MCF 10A (cell line): Measurements from ENCODE around the gene ATP10B. TPM values are rescaled to one million over a fixed set of nuclear protein-coding genes. Genes with fewer than 3 reads are reported as not detected.

Experiments
- BruUV-seq: library from RNA; stranded (reverse); fragments of 400-500 nt; replicated peaks from 2 replicates; lab custom pipeline; 2021; lab: Mats Ljungman, UMichigan
- CTCF ChIA-PET: fragments of 300-600 bp; sonication (Branson Sonifier 250); formaldehyde crosslinking; extraction: SDS; loops from one replicate; lab custom pipeline; 2021; ENCODE audit warnings: antibody characterized with exemption, inconsistent platforms; lab: Yijun Ruan, JAX
- POLR2A ChIA-PET: fragments of 300-600, 350-650 bp; sonication (Branson Sonifier 250); formaldehyde crosslinking; extraction: SDS; loops from one replicate; lab custom pipeline; 2020; ENCODE audit warnings: antibody characterized with exemption, inconsistent platforms; lab: Yijun Ruan, JAX
- DNase-seq: peaks from one replicate; pipeline ENCODE4 v3.0.0-alpha.2; 2018; ENCODE audit not compliant: unreplicated experiment
- H3K27ac Mint-ChIP-seq: one replicate; pipeline ENCODE4 v1.8.0; 2022; ENCODE audit warnings: mild to moderate bottlenecking, low read depth, mixed read lengths; ENCODE audit not compliant: unreplicated experiment
- H3K27me3 Mint-ChIP-seq: one replicate; pipeline ENCODE4 v1.8.0; 2022; ENCODE audit warnings: mixed read lengths; ENCODE audit not compliant: insufficient read depth, unreplicated experiment
- H3K36me3 Mint-ChIP-seq: one replicate; pipeline ENCODE4 v1.8.0; 2022; ENCODE audit warnings: mild to moderate bottlenecking, moderate library complexity, mixed read lengths; ENCODE audit not compliant: insufficient read depth, unreplicated experiment
- H3K4me1 Mint-ChIP-seq: one replicate; pipeline ENCODE4 v1.8.0; 2022; ENCODE audit warnings: mixed read lengths; ENCODE audit not compliant: insufficient read depth, unreplicated experiment
- H3K4me3 Mint-ChIP-seq: one replicate; pipeline ENCODE4 v1.8.0; 2022; ENCODE audit warnings: mild to moderate bottlenecking, moderate library complexity, mixed read lengths; ENCODE audit not compliant: unreplicated experiment
- H3K9me3 Mint-ChIP-seq: one replicate; pipeline ENCODE4 v1.8.0; 2022; ENCODE audit warnings: mixed read lengths; ENCODE audit not compliant: unreplicated experiment
- intact Hi-C: fragments of 100-400 bp; cut with micrococcal nuclease; formaldehyde crosslinking; loops from 2 replicates; pipeline ENCODE4 v1.14.1; 2022
- total RNA-seq: library from RNA; stranded (reverse); gene quantifications from 2 replicates; pipeline ENCODE4 v1.2.3, GENCODE V29; 2022
- TF ChIP-seq, protein P1 (sequence below): fragments of 200-600 bp; IDR thresholded peaks from one replicate; pipeline ENCODE4 v1.8.0; 2022; ENCODE audit warnings: antibody characterized with exemption, mild to moderate bottlenecking; ENCODE audit not compliant: unreplicated experiment

Gene ATP10B
- total RNA-seq, 1 experiment from 2014 or later: not detected

DNA sequence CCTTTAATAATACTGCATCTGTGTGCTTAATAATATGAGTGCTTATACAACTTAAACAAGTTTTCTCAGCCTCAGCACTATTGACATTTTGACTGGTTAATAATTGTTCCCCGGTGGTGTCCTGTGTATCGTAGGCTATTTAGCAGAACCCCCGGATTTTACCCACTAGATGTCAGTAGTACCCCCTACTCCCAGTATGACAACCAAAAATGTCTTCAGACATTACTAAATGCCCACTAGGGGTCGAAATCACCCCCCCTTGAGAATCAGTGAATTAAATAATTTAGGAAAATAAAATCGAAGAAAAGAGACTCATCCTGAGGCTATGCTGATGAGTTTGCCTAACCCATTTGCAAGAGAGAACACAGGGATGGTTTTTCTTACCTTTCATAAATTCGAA is 166.3 kb downstream of the ATP10B start:
- Mint-ChIP-seq H3K27me3 (no peaks in the 10 kb centered on the region), H3K4me3 (no peak overlapping the region), H3K36me3 (no peaks in the 10 kb centered on the region), H3K4me1 (no peaks in the 10 kb centered on the region), H3K27ac (no peak overlapping the region), H3K9me3 (no peaks in the 10 kb centered on the region)
- peak; percentile 37 for DNase-seq
- BruUV-seq: no TSS peak
- intact Hi-C loops: loop anchor here (10.0 kb wide), 1 partner anchor 181 kb away; no protein-coding TSS in a partner anchor
- POLR2A ChIA-PET: no interaction called here
- TF ChIP-seq, protein P1, sequence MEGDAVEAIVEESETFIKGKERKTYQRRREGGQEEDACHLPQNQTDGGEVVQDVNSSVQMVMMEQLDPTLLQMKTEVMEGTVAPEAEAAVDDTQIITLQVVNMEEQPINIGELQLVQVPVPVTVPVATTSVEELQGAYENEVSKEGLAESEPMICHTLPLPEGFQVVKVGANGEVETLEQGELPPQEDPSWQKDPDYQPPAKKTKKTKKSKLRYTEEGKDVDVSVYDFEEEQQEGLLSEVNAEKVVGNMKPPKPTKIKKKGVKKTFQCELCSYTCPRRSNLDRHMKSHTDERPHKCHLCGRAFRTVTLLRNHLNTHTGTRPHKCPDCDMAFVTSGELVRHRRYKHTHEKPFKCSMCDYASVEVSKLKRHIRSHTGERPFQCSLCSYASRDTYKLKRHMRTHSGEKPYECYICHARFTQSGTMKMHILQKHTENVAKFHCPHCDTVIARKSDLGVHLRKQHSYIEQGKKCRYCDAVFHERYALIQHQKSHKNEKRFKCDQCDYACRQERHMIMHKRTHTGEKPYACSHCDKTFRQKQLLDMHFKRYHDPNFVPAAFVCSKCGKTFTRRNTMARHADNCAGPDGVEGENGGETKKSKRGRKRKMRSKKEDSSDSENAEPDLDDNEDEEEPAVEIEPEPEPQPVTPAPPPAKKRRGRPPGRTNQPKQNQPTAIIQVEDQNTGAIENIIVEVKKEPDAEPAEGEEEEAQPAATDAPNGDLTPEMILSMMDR: peak; percentile 40
- CTCF ChIA-PET: no interaction called here

DNA sequence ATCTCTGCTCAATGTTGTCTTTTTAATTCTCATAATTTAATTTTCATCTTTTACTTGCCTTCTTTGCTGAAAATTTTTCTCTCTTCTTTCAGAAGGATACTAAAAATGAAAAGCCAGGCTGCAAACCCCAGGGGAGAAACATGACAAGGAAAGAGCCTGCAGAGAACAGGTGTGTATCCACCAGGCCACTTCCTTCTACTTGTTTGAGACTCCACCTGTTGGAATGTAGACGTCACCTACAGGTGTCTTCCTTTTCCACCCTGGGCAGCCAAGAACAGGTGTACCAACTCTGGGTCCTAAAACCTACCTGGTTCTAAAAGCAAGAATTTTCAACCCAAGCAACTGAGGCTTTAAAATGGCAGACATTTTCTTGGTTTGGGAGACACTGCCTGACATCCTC is 166.8 kb downstream of the ATP10B start:
- intact Hi-C loops: loop anchor here (10.0 kb wide), 1 partner anchor 180 kb away; no protein-coding TSS in a partner anchor
- no peaks in the 10 kb centered on the region for H3K27me3 Mint-ChIP-seq
- H3K4me3 Mint-ChIP-seq: no peak overlapping the region
- POLR2A ChIA-PET: no interaction called here
- no peak overlapping the region for H3K27ac Mint-ChIP-seq
- CTCF ChIA-PET: no interaction called here
- H3K9me3 Mint-ChIP-seq: no peaks in the 10 kb centered on the region
- TF ChIP-seq, protein P1: no peak
- DNase-seq: no peak
- no peaks in the 10 kb centered on the region for H3K36me3 Mint-ChIP-seq
- no peaks in the 10 kb centered on the region for H3K4me1 Mint-ChIP-seq
- BruUV-seq: no TSS peak

DNA sequence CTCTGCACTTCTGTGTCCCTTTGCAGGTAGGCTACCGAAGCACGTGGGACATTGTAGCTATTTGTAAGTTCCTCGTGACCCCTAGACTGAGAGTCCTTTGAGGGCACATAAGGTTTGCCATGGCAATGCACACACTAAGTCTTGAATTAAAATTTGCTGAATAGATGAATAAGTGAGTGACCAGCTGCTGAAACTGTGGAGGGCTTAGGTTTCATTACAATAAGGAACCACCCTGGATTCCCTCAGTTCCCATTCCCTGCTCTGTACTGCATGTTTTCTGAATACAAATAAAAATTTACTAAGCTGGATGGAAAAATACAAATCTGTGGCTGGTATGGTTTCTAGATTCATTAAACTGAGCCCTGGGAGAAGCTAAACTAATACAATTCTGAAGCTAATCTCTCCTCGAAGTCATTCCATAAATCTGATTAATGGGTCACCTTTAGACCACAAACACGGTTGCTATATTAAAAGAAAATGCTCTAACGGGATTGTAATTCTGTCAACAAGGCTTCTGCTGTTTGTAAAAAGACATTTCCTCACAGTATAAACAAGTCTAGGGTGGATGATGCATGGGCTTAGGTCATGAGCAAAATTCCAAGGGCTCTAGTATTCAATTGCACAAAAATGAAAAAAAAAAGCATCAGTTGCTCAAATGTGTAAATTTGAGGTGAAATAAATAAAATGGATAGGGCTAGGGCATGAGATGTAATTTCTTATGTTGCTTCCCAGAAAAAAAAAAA is 172.3 kb downstream of the ATP10B start:
- CTCF ChIA-PET: interaction anchor here (0.8 to 1.4 kb wide), 4 partner anchors 8 to 242 kb away, joined by 3 to 4 read pairs (median 4); no protein-coding TSS in a partner anchor
- TF ChIP-seq, protein P1: no peak
- POLR2A ChIA-PET: no interaction called here
- Mint-ChIP-seq H3K9me3 (no peaks in the 10 kb centered on the region), H3K27me3 (no peaks in the 10 kb centered on the region), H3K36me3 (no peaks in the 10 kb centered on the region), H3K4me1 (no peaks in the 10 kb centered on the region), H3K4me3 (no peak overlapping the region), H3K27ac (no peak overlapping the region)
- no peak for DNase-seq
- BruUV-seq: no TSS peak
- intact Hi-C loops: loop anchor here (10.0 kb wide), 1 partner anchor 175 kb away; no protein-coding TSS in a partner anchor

DNA sequence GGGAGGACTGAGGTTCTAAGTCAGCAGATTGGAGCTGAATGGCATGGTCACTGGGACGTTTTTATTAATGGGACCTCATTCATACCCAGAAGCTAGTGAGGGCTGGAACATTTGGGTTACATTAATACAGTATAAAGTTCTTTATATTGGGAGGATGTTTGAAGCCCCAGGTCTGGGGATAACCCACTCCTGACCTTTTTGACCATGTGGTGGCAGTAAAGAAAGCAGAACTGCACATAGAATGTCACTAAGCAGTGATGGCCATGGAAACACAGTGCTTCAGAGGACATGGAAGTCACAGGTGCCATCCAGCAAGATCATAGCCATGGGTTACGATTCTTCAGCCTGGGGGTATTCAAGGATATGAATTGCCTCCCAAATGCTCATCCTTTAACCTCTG is 176.0 kb downstream of the ATP10B start:
- H3K9me3 Mint-ChIP-seq: no peaks in the 10 kb centered on the region
- no TSS peak for BruUV-seq

More for the DNA sequence above, 176.0 kb downstream of the ATP10B start:
- H3K27ac Mint-ChIP-seq: no peak overlapping the region
- no peaks in the 10 kb centered on the region for H3K4me1 Mint-ChIP-seq
- intact Hi-C loops: no loop called here
- CTCF ChIA-PET: interaction anchor here (0.6 to 1.0 kb wide), 5 partner anchors 9 to 111 kb away, joined by 3 to 5 read pairs (median 3); no protein-coding TSS in a partner anchor
- TF ChIP-seq, protein P1: no peak
- DNase-seq: peak; percentile 19
- no peak overlapping the region for H3K4me3 Mint-ChIP-seq
- no peaks in the 10 kb centered on the region for H3K27me3 Mint-ChIP-seq
- H3K36me3 Mint-ChIP-seq: no peaks in the 10 kb centered on the region
- POLR2A ChIA-PET: no interaction called here
